Measurements from ENCODE around the gene GGCT.

DNA sequence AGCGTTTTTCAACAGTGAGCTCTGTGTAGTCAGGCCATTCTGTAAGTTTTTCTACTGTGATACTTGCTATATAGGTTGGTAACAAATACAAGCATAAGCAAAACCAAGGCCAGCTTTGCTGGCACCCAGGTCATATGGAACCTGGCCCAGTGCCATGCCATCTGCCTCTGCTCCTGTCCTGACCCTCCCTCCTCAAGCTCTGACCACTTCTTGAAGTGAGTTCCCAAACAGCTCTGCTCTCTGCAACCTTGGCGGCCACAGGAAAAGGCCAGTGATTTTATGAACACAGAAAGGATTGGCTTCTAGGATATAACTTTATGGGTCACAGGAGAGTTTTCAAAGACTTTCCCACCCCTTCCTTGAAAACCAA is 38.8 kb downstream of the GGCT start:
- TF ChIP-seq, protein P1, sequence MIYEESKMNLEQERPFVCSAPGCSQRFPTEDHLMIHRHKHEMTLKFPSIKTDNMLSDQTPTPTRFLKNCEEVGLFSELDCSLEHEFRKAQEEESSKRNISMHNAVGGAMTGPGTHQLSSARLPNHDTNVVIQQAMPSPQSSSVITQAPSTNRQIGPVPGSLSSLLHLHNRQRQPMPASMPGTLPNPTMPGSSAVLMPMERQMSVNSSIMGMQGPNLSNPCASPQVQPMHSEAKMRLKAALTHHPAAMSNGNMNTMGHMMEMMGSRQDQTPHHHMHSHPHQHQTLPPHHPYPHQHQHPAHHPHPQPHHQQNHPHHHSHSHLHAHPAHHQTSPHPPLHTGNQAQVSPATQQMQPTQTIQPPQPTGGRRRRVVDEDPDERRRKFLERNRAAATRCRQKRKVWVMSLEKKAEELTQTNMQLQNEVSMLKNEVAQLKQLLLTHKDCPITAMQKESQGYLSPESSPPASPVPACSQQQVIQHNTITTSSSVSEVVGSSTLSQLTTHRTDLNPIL (CRISPR knock-in tag; IDR thresholded peaks at IDR 0.05; ENCODE audit: low read depth): no peak
- TF ChIP-seq, protein P2, sequence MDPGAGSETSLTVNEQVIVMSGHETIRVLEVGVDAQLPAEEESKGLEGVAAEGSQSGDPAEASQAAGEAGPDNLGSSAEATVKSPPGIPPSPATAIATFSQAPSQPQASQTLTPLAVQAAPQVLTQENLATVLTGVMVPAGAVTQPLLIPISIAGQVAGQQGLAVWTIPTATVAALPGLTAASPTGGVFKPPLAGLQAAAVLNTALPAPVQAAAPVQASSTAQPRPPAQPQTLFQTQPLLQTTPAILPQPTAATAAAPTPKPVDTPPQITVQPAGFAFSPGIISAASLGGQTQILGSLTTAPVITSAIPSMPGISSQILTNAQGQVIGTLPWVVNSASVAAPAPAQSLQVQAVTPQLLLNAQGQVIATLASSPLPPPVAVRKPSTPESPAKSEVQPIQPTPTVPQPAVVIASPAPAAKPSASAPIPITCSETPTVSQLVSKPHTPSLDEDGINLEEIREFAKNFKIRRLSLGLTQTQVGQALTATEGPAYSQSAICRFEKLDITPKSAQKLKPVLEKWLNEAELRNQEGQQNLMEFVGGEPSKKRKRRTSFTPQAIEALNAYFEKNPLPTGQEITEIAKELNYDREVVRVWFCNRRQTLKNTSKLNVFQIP (CRISPR knock-in tag; IDR thresholded peaks at IDR 0.05; ENCODE audit: borderline replicate concordance, low read depth): no peak
- TF ChIP-seq ZC3H10 (CRISPR knock-in tag; IDR thresholded peaks at IDR 0.05): no peak
- no peak for TF ChIP-seq RARB (CRISPR knock-in tag; IDR thresholded peaks at IDR 0.05)
- no peak for TF ChIP-seq ARNTL (CRISPR knock-in tag; IDR thresholded peaks at IDR 0.05; ENCODE audit: borderline replicate concordance, low read depth)
- no peak for TF ChIP-seq ZFP3 (CRISPR knock-in tag; IDR thresholded peaks at IDR 0.05)
- no peak for TF ChIP-seq ZFP30 (CRISPR knock-in tag; IDR thresholded peaks at IDR 0.05)
- TF ChIP-seq, protein P3, sequence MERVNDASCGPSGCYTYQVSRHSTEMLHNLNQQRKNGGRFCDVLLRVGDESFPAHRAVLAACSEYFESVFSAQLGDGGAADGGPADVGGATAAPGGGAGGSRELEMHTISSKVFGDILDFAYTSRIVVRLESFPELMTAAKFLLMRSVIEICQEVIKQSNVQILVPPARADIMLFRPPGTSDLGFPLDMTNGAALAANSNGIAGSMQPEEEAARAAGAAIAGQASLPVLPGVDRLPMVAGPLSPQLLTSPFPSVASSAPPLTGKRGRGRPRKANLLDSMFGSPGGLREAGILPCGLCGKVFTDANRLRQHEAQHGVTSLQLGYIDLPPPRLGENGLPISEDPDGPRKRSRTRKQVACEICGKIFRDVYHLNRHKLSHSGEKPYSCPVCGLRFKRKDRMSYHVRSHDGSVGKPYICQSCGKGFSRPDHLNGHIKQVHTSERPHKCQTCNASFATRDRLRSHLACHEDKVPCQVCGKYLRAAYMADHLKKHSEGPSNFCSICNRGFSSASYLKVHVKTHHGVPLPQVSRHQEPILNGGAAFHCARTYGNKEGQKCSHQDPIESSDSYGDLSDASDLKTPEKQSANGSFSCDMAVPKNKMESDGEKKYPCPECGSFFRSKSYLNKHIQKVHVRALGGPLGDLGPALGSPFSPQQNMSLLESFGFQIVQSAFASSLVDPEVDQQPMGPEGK (CRISPR knock-in tag; IDR thresholded peaks at IDR 0.05; ENCODE audit: borderline replicate concordance): no peak
- TF ChIP-seq, protein P4, sequence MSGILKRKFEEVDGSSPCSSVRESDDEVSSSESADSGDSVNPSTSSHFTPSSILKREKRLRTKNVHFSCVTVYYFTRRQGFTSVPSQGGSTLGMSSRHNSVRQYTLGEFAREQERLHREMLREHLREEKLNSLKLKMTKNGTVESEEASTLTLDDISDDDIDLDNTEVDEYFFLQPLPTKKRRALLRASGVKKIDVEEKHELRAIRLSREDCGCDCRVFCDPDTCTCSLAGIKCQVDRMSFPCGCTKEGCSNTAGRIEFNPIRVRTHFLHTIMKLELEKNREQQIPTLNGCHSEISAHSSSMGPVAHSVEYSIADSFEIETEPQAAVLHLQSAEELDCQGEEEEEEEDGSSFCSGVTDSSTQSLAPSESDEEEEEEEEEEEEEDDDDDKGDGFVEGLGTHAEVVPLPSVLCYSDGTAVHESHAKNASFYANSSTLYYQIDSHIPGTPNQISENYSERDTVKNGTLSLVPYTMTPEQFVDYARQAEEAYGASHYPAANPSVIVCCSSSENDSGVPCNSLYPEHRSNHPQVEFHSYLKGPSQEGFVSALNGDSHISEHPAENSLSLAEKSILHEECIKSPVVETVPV (CRISPR knock-in tag; IDR thresholded peaks at IDR 0.05): no peak
- 0 out of 2 replicates have a peak, but pooled peaks have one; percentile 17 for TF ChIP-seq ISL1 (CRISPR knock-in tag; IDR thresholded peaks at IDR 0.05)
- TF ChIP-seq, protein P5, sequence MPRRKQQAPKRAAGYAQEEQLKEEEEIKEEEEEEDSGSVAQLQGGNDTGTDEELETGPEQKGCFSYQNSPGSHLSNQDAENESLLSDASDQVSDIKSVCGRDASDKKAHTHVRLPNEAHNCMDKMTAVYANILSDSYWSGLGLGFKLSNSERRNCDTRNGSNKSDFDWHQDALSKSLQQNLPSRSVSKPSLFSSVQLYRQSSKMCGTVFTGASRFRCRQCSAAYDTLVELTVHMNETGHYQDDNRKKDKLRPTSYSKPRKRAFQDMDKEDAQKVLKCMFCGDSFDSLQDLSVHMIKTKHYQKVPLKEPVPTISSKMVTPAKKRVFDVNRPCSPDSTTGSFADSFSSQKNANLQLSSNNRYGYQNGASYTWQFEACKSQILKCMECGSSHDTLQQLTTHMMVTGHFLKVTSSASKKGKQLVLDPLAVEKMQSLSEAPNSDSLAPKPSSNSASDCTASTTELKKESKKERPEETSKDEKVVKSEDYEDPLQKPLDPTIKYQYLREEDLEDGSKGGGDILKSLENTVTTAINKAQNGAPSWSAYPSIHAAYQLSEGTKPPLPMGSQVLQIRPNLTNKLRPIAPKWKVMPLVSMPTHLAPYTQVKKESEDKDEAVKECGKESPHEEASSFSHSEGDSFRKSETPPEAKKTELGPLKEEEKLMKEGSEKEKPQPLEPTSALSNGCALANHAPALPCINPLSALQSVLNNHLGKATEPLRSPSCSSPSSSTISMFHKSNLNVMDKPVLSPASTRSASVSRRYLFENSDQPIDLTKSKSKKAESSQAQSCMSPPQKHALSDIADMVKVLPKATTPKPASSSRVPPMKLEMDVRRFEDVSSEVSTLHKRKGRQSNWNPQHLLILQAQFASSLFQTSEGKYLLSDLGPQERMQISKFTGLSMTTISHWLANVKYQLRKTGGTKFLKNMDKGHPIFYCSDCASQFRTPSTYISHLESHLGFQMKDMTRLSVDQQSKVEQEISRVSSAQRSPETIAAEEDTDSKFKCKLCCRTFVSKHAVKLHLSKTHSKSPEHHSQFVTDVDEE (CRISPR knock-in tag; IDR thresholded peaks at IDR 0.05): no peak

All from SK-N-SH treated with all-trans-retinoic acid at 6 μM for 48 hours (cell line).